VCaP (cell line): ENCODE results near the gene SDC1.

Experiments used
- H3K27ac ChIP-seq: fragments of 450-650 bp; 2 replicates; pipeline ENCODE4 v1.5.1; 2017
- CTCF ChIP-seq: fragments of 450-650 bp; conservative IDR thresholded peaks from 2 replicates; pipeline ENCODE4 v1.5.1; 2017; ENCODE audit warnings: mild to moderate bottlenecking, moderate library complexity

Gene SDC1

GRCh38 chr2:20188201-20188600 is 36.7 kb downstream of the SDC1 start:
- H3K27ac ChIP-seq: no peak overlapping the region
- no peak for TF ChIP-seq CTCF

GRCh38 chr2:20187331-20187730 is 37.6 kb downstream of the SDC1 start:
- no peak for TF ChIP-seq CTCF
- H3K27ac ChIP-seq: no peak overlapping the region

GRCh38 chr2:20186855-20187187 is 38.1 kb downstream of the SDC1 start:
- no peak for TF ChIP-seq CTCF
- no peak overlapping the region for H3K27ac ChIP-seq

- TF ChIP-seq CTCF: no peak
- no peak overlapping the region for H3K27ac ChIP-seq
These were observed 38.7 kb downstream of the SDC1 start for GRCh38 chr2:20186078-20186854.

- H3K27ac ChIP-seq: no peak overlapping the region
- TF ChIP-seq CTCF: no peak
These were observed 39.5 kb downstream of the SDC1 start for GRCh38 chr2:20185176-20186022.

GRCh38 chr2:20184067-20184938 is 40.6 kb downstream of the SDC1 start:
- no peak for TF ChIP-seq CTCF
- no peak overlapping the region for H3K27ac ChIP-seq

- no peak overlapping the region for H3K27ac ChIP-seq
These were observed 41.6 kb downstream of the SDC1 start for GRCh38 chr2:20183373-20183772.

More at GRCh38 chr2:20183373-20183772, 41.6 kb downstream of the SDC1 start:
- TF ChIP-seq CTCF: no peak
